Measurements from ENCODE around the gene SLC35F1. TPM values are rescaled to one million over a fixed set of nuclear protein-coding genes. Genes with fewer than 3 reads are reported as not detected.

The SLC35F1 gene
- total RNA-seq, 6 experiments from 2014 or later = 0.12 TPM; not detected in 5

DNA sequence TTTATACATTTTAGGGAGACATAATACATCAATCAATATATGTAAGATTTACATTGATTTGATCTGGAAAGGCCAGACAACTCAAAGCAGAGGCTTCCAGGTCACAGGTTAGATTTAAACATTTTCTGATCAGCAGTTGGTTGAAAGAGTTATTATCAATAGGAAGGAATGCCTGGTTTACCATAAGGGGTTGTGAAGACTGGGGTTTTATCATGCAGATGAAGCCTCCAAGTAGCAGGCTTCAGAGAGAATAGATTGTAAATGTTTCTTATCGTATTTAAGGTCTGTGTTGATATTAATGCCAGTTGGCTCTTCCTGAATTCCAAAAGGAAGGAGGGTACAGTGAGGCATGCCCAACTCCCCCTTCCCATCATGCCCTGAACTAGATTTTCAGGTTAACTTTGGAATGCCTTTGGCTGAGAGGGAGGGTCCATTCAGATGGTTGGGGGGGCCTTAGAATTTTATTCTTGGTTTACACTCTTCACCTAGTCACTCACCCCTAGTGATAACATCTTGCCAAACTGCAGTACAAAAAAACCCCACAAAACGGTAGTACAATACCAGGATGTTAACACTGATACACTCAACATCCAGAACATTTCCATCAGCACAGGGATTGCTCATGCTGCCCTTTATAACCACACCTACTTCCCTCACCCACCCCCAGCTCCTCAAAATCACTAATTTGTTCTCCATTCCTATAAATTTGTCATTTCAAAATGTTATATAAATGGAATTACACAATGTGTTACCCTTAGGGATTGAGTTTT, 381.5 kb downstream of the SLC35F1 start:
- Histone ChIP-seq H3K9me3 (no peaks in the 10 kb centered on the region), H3K4me1 (no peaks in the 10 kb centered on the region), H3K27me3 (no peaks in the 10 kb centered on the region), H3K4me3 (no peak overlapping the region), H3K27ac (no peak overlapping the region), H3K36me3 (no peaks in the 10 kb centered on the region)
- 56% methylated on average over 2 of the region's 2 CpGs for WGBS (ENCODE audit: insufficient coverage, low coverage, low lambda C conversion rate, missing lambda C conversion rate)
- TF ChIP-seq, protein P1, sequence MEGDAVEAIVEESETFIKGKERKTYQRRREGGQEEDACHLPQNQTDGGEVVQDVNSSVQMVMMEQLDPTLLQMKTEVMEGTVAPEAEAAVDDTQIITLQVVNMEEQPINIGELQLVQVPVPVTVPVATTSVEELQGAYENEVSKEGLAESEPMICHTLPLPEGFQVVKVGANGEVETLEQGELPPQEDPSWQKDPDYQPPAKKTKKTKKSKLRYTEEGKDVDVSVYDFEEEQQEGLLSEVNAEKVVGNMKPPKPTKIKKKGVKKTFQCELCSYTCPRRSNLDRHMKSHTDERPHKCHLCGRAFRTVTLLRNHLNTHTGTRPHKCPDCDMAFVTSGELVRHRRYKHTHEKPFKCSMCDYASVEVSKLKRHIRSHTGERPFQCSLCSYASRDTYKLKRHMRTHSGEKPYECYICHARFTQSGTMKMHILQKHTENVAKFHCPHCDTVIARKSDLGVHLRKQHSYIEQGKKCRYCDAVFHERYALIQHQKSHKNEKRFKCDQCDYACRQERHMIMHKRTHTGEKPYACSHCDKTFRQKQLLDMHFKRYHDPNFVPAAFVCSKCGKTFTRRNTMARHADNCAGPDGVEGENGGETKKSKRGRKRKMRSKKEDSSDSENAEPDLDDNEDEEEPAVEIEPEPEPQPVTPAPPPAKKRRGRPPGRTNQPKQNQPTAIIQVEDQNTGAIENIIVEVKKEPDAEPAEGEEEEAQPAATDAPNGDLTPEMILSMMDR (IDR thresholded peaks at IDR 0.05) = no peak
- TF ChIP-seq POLR2A (IDR thresholded peaks at IDR 0.05) = no peak
- intact Hi-C loops (cut with DNase I) = no loop called here
- DNase-seq (no peak), ATAC-seq (peak in 1 of 4 donors; percentile 30)

DNA sequence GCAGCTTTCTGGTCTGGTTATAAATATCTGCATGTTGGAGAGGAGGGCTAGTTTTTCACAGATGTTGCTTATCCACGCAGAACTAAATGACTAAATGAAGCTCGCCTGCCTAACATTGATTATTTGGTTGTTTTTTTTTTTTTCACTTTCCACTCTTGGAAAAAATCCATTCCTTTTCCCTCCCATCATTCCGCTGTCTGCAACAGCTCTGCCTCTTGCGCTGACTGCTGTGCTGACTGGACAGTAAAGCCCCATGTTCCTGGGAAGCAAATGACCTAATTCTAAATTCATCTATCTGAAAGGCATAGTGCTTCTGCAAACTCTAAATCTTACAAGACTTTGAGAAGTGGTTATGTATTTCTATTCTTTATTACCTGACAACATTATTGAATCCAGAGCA, 385.5 kb downstream of the SLC35F1 start:
- Histone ChIP-seq H3K27me3 (no peaks in the 10 kb centered on the region), H3K36me3 (no peaks in the 10 kb centered on the region), H3K4me1 (peaks cover 0 to 4% (median 0%) of the 10 kb centered on the region in 4 donors), H3K4me3 (no peak overlapping the region), H3K27ac (no peak overlapping the region), H3K9me3 (no peaks in the 10 kb centered on the region)
- no peak for TF ChIP-seq POLR2A (IDR thresholded peaks at IDR 0.05)
- TF ChIP-seq, protein P1 (IDR thresholded peaks at IDR 0.05) = no peak
- WGBS (ENCODE audit: insufficient coverage, low coverage, low lambda C conversion rate, missing lambda C conversion rate) = 80% methylated on average over 4 of the region's 4 CpGs
- DNase-seq (no peak), ATAC-seq (no peak)
- intact Hi-C loops (cut with DNase I) = no loop called here

DNA sequence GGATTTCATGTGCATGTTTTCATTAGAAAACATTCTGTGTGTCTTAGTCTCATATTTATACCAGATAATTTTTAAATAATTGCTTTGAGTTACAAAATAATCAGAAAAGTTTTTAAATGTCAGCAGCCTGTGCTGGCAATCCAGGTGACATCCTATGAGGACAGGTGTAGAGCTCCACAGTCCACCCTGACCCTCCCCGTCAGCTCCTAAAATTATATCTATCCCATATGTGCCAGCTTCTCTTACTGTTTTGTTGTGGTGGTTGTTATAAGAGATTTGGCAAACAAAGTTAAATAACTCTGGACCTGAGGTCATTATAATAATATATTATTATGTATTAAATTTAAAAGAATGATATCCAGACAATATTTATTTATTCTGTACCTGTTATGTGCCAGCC, 387.8 kb downstream of the SLC35F1 start:
- Histone ChIP-seq H3K4me3 (no peak overlapping the region), H3K27me3 (no peaks in the 10 kb centered on the region), H3K27ac (no peak overlapping the region), H3K36me3 (no peaks in the 10 kb centered on the region), H3K9me3 (no peaks in the 10 kb centered on the region), H3K4me1 (peaks cover 0 to 4% (median 0%) of the 10 kb centered on the region in 4 donors)
- DNase-seq (no peak), ATAC-seq (no peak)
- intact Hi-C loops (cut with DNase I) = no loop called here
- WGBS (ENCODE audit: insufficient coverage, low coverage, low lambda C conversion rate, missing lambda C conversion rate) = 92% methylated on average over 1 of the region's 1 CpG
- TF ChIP-seq, protein P1 (IDR thresholded peaks at IDR 0.05) = no peak

DNA sequence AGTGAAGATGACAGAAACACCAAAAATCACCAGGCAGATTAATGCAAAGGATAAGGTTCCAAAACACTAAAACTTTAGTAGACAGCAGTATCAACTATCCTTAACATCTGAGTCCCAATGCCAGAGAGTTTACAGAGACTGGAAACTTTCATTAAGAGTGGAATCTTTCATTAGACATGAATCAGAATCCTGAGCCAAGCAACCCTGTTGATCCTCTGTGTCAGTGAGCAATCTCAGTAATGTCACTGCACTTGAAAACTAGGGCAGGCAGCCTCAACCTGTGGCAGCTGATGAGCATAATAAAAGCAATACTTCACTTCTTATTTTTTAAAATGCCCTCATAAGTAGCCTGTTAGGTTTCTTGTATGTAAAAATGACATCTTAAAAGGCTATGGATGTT, 388.3 kb downstream of the SLC35F1 start:
- intact Hi-C loops (cut with DNase I) = no loop called here
- no peak for TF ChIP-seq POLR2A (IDR thresholded peaks at IDR 0.05)
- TF ChIP-seq, protein P1 (IDR thresholded peaks at IDR 0.05) = no peak
- H3K27ac ChIP-seq = no peak overlapping the region
- no peaks in the 10 kb centered on the region for H3K27me3 ChIP-seq
- H3K4me1 ChIP-seq = peaks cover 0 to 4% (median 0%) of the 10 kb centered on the region in 4 donors
- no peaks in the 10 kb centered on the region for H3K36me3 ChIP-seq
- no peaks in the 10 kb centered on the region for H3K9me3 ChIP-seq
- peak in 3 of 4 donors; percentile 31 to 54 (median 33) for ATAC-seq
- DNase-seq = peak in 1 of 3 donors; percentile 51
- H3K4me3 ChIP-seq = no peak overlapping the region
